ENCODE data around the gene TMEM184A.

DNA sequence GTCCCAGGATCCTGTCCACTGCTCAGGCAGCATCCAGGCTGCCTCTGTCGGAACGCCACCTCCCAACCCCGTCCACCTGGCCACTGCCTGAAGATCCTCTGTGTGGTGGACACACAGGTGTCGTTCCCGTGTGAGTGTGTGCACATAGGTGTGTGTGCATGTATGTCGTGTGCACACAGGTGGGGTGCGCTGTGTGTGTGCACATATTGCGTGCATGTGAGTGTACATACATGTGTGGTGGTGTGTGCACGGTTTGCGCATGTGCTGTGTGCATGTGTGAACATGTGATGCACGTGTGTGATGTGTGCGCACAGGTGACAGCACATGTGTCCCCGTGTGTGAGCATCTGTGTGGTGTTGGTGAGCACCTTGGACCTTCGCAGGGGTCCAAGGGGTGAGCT lies 7.1 kb downstream of the TMEM184A start:
- no peak for TF ChIP-seq POLR2A (IDR thresholded peaks at IDR 0.05)
- TF ChIP-seq CTCF (IDR thresholded peaks at IDR 0.05): no peak
